GM19395 (cell line): ENCODE results near the gene NADSYN1.
"Not testable (repeated sequence)": the region's sequence is repeated elsewhere in the genome, so short reads cannot be mapped to it uniquely, and the experiment has no call there.

ENCODE experiments used
- ATAC-seq: cut with Tn5 transposase; IDR thresholded peaks from one replicate; pipeline ENCODE4 v1.9.1; 2021; ENCODE audit warnings: mild to moderate bottlenecking, moderate library complexity; ENCODE audit not compliant: unreplicated experiment

The NADSYN1 gene

DNA sequence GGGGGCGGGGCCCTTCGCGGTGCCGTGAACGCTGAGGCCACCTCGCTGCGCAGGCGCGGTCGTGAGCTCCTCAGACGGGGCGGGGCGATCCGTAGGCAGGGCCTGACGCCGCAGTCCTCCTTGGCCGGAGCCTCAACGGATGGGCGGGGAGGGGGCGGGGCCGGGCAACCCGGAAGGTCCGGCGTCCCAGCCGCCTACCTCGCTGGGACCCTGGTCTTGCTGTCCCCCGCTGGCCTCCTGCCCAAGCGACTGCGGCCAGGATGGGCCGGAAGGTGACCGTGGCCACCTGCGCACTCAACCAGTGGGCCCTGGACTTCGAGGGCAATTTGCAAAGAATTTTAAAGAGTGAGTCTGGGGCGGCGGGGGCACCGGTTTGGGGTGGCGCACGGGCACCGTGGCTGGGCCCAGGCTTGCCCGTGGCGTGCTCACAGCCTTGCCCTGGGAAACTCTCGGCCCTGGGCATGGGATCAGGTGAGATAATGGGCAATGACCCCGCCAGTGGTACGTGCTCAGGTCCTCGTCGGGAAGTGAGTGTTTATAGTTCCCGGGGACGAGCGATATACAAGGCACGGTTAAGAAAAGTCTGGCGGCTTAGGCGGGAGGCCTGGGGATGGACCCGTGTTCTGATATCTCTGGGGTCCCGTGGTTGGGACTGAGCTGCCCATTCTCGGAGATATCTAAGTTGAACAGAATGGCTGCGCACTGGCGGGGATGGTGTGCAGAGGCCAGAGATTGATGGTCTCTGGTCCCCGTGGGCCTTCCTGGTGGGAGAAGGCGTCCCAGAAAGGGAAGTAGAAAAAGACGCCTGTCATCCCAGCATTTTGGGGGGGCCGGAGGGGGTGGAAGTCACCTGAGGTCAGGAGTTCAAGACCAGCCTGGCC lies at the start of gene NADSYN1:
Gene NADSYN1, plus strand, starts transcription at position 167 of the 881 bp plus-strand sequence. Its CDS starts 94 bp downstream, at position 261.
- peak; percentile 56 for ATAC-seq

DNA sequence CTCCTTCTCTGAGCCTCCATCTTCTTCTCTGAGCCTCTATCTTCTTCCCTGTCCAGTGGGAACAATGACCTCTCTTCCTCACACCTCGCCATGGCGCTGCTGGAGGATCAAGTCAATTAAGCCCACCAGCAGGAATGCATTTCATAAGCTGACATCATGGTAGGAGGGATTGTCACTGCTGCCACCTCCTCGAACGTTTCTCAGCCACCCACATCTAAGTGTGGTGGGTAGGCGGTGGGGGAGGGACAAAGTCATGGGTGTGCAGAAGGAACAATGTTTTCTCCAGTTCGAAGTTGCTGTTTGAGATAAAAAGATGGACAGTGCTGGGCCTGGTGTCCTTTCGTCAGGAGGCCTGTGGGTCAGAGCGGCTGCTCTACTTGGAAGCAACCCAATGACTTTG lies 48.8 kb upstream of the NADSYN1 start:
- ATAC-seq = no peak

DNA sequence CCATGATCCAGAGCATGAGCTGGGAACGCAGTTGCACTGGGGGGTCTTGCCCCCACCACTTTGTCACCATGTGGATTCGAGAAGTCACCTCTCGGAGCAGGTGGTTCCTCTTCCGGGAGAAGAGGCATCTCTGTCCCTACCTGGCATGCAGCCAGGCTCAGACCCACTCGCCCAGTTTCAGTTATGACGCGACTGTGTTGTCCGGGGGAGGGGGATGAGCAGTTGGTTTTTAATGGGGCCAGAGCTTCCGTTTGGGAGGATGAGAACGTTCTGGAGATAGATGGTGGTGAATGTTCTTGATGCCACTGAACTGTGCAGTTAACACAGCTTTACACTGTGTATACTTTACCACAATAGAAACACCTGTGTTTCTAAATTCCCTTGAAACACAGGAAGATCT lies 46.3 kb upstream of the NADSYN1 start:
- ATAC-seq = no peak

DNA sequence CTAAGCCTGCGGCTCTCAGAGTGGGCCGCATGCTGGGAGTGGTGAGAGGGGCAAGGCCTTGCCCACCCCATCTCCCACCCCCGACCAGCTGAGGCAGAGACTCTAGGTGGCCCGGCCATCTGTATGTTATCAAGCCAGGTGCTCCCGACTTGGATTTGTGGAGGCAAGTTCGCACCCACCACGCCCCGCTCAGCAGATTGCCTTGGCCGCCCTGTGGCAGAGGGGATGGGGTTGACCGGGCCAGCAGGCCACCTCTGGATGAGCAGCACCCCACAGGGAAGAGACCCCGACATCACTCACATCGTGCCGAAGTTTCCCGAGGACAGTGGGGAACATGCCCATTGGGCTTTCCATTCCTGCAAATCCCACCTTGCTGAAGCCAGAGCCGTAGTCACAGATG lies 45.6 kb upstream of the NADSYN1 start:
- ATAC-seq = no peak

DNA sequence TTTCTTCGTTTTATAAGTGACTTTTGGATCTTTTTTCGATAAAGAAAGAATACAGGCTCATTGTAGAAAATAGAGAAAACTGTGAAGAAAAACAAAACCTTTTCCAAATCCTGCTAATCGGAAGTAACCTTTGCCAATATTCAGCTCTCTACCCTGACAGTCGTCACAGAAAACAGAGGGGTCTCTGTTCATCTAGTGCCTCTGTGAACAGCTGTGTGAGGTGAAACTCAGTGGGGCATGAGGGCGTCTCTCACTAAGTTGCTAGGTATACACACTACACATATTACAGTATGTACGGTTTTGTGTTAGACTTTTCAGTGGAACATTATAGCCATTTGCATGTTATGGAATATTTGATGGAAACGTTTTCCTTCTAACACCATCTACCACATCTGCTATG lies 44.2 kb upstream of the NADSYN1 start:
- ATAC-seq = no peak

DNA sequence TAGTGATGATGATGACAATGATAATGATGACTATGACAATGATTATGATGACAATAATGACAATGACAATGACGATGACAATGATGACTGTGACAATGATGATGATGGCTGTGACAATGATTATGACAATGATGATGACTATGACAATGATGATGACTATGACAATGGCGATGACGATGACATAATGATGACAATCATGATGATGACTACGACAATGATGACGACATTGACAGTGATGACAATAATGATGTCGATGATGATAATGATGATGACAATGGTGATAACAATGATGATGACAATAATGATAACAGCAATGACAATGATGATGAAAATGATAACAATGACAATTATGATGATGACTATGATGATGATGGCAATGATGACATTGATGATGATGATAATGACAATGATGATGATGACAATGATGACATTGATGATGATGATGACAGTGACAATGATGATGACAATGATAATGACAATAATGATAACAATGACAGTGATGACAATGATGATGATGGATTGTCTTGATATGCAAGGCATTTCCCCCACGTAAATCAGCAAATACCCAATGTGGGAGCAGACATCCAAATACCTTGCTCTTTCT lies 42.5 kb upstream of the NADSYN1 start:
- no peak for ATAC-seq

DNA sequence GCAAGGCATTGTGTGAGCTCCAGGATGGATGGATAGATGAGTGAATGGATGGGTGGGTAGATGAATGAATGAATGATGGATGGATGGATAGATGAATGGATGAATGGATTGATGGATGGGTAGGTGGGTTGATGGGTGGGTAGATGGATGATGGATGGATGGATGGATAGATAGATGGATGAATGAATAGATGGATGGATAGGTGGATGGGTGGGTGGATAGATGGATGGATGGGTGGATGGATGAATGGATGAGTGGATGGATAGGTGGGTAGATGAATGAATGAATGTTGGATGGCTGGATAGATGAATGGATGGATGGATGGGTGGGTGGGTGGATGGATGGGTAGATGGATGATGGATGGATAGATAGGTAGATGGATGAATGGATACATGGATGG lies 38.4 kb upstream of the NADSYN1 start:
- ATAC-seq = no peak

DNA sequence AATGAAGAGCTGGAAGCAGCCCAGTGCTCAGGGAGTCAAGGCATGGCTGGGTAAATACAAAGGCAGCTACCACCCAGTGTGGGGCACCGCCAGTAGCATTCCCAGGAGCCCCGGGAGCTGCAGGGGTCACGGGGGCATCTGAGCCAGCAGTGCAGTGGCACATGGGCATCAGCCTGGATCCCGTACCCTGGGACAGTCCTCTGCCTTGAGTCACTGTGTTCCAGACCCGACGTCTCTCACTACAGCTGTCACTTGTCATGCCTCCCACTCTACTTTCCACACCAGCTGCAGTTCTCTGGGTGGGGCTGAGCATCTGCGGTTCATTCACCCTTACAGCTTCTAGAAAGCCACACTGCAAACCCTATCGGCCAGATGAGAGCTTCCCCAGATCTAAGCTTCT lies 34.4 kb upstream of the NADSYN1 start:
- peak; percentile 84 for ATAC-seq

DNA sequence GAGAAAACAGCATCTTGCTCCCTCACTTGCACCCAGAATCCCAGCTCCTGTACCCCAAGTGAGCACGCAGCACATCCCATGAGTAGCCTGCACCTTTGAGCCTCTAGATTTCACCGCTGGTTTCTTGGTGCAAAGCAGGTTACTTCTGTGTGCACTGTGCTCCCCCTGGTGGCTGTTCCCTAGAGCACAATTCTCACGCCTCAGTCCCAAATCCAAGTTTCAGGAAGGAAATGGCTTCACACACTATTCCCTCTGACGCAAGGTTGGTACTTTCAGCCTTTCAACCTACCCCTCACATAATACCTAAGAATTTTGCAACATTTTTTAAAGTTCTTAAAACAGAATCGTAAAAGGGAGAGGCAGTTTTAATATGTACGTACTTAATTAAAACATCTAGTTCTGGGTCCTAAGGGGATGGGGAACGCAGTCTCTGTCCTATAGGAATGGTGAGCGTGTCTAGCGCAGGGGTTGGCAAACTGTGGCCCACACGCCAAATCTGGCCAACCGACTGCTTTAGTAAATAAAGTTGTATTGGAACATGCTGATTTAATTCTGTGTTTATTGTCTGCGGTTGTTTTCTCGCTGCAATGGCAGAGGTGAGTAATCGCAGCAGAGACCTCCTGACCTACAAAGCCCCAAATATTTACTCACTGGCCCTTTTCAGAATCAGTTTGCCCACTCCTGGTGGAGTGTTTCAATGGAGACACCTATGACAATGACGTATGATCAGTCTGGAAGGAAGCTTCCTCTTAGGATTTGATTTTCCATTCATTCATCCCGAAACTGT lies 32.4 kb upstream of the NADSYN1 start:
- ATAC-seq = no peak

DNA sequence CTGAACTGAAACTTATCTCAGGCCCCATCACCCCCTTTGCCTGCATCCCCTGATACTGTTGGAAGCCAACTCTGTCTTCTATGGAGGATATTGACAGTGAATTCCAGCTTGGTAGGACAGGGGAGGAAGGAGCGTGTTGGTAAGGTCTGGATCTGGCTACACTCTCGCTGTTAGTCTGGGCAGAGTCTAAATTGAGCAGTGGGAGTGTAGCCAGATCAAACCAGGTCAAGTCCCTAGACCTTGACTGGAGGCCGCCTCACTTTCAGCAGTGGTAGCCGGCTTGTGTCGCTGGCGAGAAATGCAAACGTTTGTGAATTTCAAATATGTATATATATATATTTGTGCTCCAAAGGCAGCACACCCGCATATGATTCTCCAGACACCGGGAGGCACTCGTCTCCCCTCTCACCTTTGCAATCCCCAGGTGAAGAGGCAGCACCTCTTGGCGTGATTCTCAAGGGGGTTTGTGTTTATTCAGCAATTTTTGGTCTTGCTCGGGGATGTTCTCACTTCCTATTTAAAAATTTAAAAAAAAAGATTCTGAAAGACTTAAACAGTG lies 31.5 kb upstream of the NADSYN1 start:
- ATAC-seq = no peak

DNA sequence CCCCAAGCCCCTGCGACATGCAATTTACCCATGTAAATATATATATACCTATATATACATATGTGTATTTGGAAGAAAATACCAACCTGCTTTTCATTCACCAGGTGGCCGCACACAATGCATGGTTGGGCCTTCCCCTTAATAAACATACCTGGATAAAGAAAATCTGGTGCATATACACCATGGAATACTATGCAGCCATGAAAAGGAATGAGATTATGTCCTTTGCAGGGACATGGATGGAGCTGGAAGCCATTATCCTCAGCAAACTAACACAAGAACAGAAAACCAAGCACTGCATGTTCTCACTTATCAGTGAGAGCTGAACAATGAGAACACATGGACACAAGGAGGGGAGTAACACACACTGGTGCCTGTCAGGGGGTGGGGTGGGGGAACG lies 30.7 kb upstream of the NADSYN1 start:
- ATAC-seq = not testable (repeated sequence)

DNA sequence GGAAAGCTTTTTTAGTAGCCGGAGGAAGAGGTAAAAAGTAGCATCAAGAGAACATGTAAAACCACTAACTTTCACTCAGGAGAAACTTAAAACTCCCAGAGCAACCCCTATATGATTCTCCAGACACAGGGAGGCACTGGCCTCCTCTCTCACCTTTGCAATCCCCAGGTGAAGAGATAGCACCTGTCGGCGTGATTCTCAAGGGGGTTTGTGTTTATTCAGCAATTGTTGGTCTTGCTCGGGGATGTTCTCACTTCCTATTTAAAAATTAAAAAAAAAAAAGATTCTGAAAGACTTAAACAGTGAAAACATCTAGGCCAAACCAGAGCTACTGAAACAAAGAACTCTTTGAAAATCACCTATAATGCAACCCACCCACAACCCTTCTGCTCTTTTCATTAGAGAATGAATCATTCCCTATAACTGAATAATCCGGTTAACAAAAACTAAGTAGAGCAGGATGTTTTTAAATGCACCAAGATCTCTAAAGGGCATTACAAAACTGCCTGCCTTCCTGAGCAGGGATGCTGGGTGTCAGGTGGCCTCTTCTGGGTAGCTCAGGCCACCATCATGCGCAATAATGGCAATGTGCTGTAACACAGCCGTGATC lies 29.7 kb upstream of the NADSYN1 start:
- ATAC-seq = no peak

DNA sequence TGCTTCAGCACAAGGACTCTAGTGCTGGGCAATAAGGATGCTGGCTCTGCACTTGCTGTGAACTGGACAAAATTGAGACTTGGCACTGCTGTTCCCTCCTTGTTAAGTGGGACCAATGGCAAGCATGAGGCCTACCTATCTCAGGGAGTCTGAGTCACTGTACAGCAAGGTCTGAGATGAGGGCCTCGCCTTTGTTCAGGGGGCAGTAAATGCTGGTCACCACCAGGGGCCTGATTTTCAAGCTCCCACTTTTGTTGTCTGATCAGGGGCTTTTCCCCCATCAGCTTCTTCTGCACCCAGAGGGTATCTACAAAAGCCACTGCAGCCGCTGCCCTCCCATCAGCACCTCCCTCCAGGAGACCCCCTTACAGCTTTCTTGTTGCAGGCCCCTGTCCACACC lies 27.6 kb upstream of the NADSYN1 start:
- ATAC-seq = no peak

DNA sequence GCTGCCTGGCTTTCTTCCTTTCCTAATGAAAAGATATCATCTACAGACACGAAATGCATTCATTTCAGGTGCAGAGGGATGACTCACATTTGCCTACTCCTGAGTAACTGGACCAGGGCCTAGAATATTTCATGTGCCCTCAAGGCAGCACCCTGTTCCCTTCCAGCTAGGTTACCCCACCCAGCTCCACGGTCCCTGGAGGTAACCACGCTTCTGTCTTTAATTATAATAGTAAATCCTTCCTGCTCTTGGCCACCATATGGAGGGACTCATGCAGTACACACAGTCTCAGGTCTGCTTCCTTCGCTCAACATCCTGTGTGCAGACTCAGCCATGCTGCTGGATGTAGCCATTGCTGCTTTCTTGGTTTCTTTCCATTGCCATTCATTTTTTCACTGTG lies 27.1 kb upstream of the NADSYN1 start:
- no peak for ATAC-seq

DNA sequence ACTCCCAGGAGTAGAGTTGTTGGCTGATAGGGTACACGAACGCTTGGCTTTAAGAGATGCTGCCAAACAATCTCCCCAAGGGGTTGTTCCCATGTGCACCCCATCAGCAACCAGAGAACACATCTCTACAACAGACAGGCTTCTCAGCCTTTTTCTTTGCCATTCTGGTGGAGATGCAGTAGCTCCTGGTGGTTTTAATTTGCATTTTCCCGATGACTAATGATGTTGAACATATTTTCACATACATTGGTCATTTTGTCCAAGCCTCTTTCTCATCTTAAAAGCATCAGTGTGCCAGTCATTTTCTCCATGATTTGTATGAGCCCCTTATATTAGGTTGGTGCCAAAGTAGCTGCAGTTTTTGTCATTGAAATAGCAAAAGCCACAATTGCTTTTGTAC lies 26.6 kb upstream of the NADSYN1 start:
- no peak for ATAC-seq

DNA sequence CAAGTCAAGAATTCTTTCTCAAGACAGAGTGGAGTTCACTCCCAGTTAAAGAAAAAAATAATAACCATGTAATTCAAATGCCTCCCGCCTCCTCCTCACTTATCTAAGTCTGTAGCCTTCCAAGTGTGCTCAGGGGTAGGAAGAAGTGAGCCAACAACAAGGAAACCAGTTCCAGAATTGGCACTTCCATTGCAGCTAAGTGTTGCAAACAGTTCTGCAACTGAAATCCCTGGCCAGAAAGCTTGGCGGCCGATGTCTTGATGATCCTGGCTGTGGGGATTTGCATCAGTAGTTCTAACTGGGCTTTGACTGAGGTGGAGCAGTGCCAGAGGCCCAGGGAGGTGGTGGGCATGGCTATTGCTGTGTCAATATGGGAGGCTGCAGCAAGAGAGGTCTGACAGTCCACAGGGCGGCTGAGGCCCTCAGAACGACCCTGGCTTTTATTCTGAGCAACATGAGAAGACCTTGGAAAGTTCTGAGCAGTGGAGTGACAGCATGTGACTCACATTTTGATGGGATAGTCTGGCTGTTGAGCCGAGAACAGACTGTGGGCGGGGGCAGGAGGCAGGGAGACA lies 24.1 kb upstream of the NADSYN1 start:
- no peak for ATAC-seq

DNA sequence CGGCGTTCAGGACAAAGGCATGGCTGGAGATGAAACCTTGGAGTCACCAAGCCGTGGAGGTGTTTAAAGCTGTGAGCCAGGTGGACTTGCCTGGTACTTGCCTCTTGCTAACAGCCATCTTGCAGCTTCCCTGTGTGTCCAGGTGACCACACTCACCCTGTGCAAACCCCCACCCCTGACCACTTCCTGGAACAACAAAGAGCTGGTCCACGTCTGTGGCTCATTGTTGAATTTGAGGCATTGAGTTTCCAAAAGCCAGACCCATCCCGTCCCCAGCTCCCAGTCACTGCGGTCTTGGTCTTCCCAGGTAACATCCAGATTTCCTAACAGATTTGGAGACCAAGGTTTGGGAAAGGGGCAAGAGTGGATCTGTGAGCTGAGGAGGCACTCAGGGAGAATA lies 23.3 kb upstream of the NADSYN1 start:
- ATAC-seq = no peak

DNA sequence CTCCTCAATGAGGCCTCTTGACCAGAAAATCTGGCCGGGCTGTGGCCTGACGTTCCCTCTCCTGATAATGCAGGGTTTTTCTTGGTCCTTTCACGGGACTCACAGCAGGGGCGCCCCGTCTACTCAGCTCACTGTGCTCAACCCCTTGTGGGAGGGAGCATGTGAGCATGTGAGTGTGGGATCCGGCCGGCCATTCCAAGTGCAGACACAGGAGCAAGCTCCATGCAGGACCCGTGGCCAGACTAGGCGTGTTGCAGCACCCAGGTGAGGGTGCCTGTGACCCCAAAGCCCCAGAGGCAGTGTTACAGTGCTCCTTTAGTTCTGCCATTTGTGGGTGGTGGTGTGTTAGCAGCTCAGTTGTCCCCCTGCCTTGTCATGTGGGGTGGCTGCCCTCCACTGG lies 22.8 kb upstream of the NADSYN1 start:
- ATAC-seq = no peak

DNA sequence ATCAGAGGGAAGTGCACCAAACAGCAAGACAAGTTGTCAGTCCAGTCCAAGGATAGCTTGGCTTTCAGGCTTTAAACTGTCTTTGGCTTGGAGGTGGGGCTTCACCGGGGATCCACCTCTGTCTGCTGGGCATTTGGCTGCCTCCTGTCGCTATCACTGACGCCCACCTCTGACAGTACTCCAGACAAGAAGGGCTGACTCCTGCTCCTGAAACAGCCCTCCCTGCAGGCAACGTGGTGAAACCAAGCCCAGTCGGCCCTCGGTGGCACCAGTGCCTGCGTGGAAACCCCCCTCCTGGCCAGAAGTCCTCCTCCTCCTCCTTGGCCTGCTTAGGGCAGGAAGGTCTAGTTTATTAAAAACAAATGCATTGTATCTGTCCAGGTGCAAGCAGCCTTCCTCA lies 21.7 kb upstream of the NADSYN1 start:
- ATAC-seq = no peak

DNA sequence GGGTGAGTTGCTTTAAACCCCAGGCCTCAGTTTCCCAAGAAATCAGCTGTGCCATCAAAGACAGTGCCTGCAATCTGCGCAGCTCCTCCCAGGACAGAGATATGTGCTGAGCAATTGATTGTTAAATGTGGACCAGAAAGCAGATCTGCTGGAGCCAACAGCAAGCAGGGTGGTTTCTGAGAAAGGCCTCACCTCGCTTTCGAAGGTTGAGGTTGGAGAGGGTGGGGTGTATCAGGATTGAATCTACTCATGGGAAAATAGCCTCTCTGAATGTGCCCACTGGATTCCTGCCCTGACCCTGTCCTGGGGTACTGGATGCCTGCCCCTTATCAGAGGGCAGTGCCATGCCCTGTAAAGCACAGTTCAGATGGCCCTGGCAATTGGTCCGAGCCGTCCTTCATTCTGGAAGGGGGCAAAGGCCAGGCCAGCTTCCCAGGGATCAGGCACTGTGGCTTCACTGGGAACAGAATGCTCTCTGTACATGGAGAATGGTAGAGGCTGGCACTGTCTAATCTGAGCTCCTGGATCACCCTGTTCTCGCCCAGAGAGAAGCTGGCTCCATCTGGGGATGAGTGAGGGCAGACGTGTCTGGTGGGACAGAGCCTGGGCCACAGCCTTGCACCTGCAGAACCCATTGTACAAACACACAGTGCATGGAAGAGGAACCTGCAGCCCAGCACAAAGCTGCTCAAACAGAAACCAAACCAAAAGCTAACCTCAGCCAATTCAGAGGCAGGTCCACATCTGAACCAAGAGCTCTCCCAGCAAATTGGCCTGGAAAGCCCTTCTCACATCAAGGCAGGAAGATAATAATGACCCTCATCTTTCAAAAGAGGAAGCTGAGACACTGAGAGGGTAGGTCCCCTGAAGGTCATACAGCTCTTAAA lies 20.0 kb upstream of the NADSYN1 start:
- no peak for ATAC-seq
